ENCODE measurements around the gene CDKN2B.
"Not testable (repeated sequence)": the region's sequence is repeated elsewhere in the genome, so short reads cannot be mapped to it uniquely, and the experiment has no call there.

DNA sequence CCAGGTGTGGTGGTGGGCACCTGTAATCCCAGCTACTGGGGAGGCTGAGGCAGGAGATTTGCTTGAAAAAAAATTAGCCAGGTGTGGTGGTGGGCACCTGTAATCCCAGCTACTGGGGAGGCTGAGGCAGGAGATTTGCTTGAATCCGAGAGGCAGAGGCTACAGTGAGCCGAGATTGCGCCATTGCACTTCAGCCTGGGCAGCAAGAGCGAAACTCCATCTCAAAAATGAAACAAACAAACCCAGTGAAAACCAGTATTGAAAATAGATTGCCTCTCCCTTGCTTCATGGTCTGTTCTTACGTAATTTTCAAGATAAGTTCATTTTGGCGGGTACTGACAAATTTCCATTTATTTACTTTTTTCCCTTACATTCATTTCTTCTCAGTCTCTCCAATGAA is 48.9 kb upstream of the CDKN2B start:
- TF ChIP-seq, protein P1, sequence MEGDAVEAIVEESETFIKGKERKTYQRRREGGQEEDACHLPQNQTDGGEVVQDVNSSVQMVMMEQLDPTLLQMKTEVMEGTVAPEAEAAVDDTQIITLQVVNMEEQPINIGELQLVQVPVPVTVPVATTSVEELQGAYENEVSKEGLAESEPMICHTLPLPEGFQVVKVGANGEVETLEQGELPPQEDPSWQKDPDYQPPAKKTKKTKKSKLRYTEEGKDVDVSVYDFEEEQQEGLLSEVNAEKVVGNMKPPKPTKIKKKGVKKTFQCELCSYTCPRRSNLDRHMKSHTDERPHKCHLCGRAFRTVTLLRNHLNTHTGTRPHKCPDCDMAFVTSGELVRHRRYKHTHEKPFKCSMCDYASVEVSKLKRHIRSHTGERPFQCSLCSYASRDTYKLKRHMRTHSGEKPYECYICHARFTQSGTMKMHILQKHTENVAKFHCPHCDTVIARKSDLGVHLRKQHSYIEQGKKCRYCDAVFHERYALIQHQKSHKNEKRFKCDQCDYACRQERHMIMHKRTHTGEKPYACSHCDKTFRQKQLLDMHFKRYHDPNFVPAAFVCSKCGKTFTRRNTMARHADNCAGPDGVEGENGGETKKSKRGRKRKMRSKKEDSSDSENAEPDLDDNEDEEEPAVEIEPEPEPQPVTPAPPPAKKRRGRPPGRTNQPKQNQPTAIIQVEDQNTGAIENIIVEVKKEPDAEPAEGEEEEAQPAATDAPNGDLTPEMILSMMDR (conservative IDR thresholded peaks at IDR 0.05; ENCODE audit: low read depth in 2 of 2): not testable (repeated sequence)
- TF ChIP-seq EZH2 (IDR thresholded peaks at IDR 0.05; ENCODE audit: low read depth, unreplicated experiment): not testable (repeated sequence)
- TF ChIP-seq, protein P2, sequence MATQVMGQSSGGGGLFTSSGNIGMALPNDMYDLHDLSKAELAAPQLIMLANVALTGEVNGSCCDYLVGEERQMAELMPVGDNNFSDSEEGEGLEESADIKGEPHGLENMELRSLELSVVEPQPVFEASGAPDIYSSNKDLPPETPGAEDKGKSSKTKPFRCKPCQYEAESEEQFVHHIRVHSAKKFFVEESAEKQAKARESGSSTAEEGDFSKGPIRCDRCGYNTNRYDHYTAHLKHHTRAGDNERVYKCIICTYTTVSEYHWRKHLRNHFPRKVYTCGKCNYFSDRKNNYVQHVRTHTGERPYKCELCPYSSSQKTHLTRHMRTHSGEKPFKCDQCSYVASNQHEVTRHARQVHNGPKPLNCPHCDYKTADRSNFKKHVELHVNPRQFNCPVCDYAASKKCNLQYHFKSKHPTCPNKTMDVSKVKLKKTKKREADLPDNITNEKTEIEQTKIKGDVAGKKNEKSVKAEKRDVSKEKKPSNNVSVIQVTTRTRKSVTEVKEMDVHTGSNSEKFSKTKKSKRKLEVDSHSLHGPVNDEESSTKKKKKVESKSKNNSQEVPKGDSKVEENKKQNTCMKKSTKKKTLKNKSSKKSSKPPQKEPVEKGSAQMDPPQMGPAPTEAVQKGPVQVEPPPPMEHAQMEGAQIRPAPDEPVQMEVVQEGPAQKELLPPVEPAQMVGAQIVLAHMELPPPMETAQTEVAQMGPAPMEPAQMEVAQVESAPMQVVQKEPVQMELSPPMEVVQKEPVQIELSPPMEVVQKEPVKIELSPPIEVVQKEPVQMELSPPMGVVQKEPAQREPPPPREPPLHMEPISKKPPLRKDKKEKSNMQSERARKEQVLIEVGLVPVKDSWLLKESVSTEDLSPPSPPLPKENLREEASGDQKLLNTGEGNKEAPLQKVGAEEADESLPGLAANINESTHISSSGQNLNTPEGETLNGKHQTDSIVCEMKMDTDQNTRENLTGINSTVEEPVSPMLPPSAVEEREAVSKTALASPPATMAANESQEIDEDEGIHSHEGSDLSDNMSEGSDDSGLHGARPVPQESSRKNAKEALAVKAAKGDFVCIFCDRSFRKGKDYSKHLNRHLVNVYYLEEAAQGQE (IDR thresholded peaks at IDR 0.05; ENCODE audit: unreplicated experiment): not testable (repeated sequence)
